HEK293 (cell line): ENCODE measurements around the gene AFG1L.

ENCODE experiments used
- CTCF ChIA-PET: fragments of 350-600 bp; formaldehyde crosslinking; extraction: SDS; loops from one replicate; lab custom pipeline; 2021; ENCODE audit warnings: antibody characterized with exemption; lab: Yijun Ruan, JAX
- POLR2A ChIA-PET: fragments of 300-600 bp; formaldehyde crosslinking; extraction: SDS; loops from one replicate; lab custom pipeline; 2020; ENCODE audit warnings: antibody characterized with exemption, inconsistent platforms; lab: Yijun Ruan, JAX
- H3K27ac ChIP-seq: fragments of 200-500 bp; sonication (Bioruptor generic); 2 replicates; pipeline ENCODE4 v1.5.1; 2014; ENCODE audit warnings: low read depth, low read length, control low read depth, inconsistent platforms; ENCODE audit errors: extremely low read depth
- H3K36me3 ChIP-seq, 2 experiments: fragments of 200-500 bp in 1 of 2; sonication (Bioruptor generic) in 1 of 2; 1 replicate in 1 of 2; 2 replicates in 1 of 2; pipeline ENCODE4 v1.5.1; 2014 to 2017; ENCODE audit warnings: inconsistent platforms in 2 of 2, low read length in 2 of 2; ENCODE audit not compliant: control insufficient read depth in 2 of 2, insufficient read depth in 1 of 2
- H3K4me1 ChIP-seq: fragments of 200-500 bp; sonication (Bioruptor generic); 2 replicates; pipeline ENCODE4 v1.5.1; 2014; ENCODE audit warnings: mild to moderate bottlenecking, low read length, inconsistent platforms; ENCODE audit not compliant: control insufficient read depth, insufficient read depth
- H3K4me3 ChIP-seq: 2 replicates; pipeline ENCODE4 v1.5.1; 2011; ENCODE audit warnings: low read depth, mild to moderate bottlenecking, control low read depth, low read length, moderate library complexity
- H3K9me3 ChIP-seq: fragments of 200-500 bp; sonication (Bioruptor generic); 2 replicates; pipeline ENCODE4 v1.5.1; 2014; ENCODE audit warnings: low read depth, low read length, inconsistent platforms; ENCODE audit not compliant: control insufficient read depth, insufficient read depth
- BCL6B ChIP-seq: fragments of 450-650 bp; formaldehyde crosslinking; IDR thresholded peaks from 2 replicates; pipeline ENCODE4 v1.5.1; 2017; ENCODE audit warnings: missing biosample characterization, missing genetic modification characterization
- FEZF1 ChIP-seq: fragments of 450-650 bp; formaldehyde crosslinking; IDR thresholded peaks from 2 replicates; pipeline ENCODE4 v1.5.1; 2016; ENCODE audit warnings: missing biosample characterization, missing genetic modification characterization
- ZBTB7A ChIP-seq: fragments of 450-650 bp; formaldehyde crosslinking; IDR thresholded peaks from 2 replicates; pipeline ENCODE4 v1.5.1; 2016; ENCODE audit warnings: low read depth, missing biosample characterization, missing genetic modification characterization
- ZNF157 ChIP-seq: fragments of 450-650 bp; formaldehyde crosslinking; IDR thresholded peaks from 2 replicates; pipeline ENCODE4 v1.5.1; 2016; ENCODE audit warnings: missing biosample characterization, missing genetic modification characterization
- ZNF266 ChIP-seq: fragments of 450-650 bp; formaldehyde crosslinking; IDR thresholded peaks from 2 replicates; pipeline ENCODE4 v1.5.1; 2016; ENCODE audit warnings: missing biosample characterization, missing genetic modification characterization, low read depth
- ZNF518A ChIP-seq: fragments of 450-650 bp; formaldehyde crosslinking; conservative IDR thresholded peaks from 2 replicates; pipeline ENCODE4 v1.5.1; 2016; ENCODE audit warnings: low read depth, missing biosample characterization, missing genetic modification characterization
- ZNF530 ChIP-seq: fragments of 450-650 bp; formaldehyde crosslinking; IDR thresholded peaks from 2 replicates; pipeline ENCODE4 v1.5.1; 2016; ENCODE audit warnings: low read depth, missing biosample characterization, missing genetic modification characterization
- ZNF621 ChIP-seq: fragments of 450-650 bp; formaldehyde crosslinking; IDR thresholded peaks from 2 replicates; pipeline ENCODE4 v1.5.1; 2017; ENCODE audit warnings: missing biosample characterization, missing genetic modification characterization
- ZNF623 ChIP-seq: fragments of 450-650 bp; formaldehyde crosslinking; IDR thresholded peaks from 2 replicates; pipeline ENCODE4 v1.5.1; 2016; ENCODE audit warnings: missing biosample characterization, missing genetic modification characterization
- ZNF837 ChIP-seq: fragments of 450-650 bp; formaldehyde crosslinking; IDR thresholded peaks from 2 replicates; pipeline ENCODE4 v1.5.1; 2016; ENCODE audit warnings: missing biosample characterization, missing genetic modification characterization
- TF ChIP-seq, protein P1 (sequence below): fragments of 450-650 bp; formaldehyde crosslinking; IDR thresholded peaks from 2 replicates; pipeline ENCODE4 v1.5.1; 2016; ENCODE audit warnings: missing biosample characterization, missing genetic modification characterization, borderline replicate concordance
- TF ChIP-seq, protein P2 (sequence below): fragments of 450-650 bp; formaldehyde crosslinking; IDR thresholded peaks from 2 replicates; pipeline ENCODE4 v1.5.1; 2016; ENCODE audit warnings: missing biosample characterization, missing genetic modification characterization

The AFG1L gene

DNA sequence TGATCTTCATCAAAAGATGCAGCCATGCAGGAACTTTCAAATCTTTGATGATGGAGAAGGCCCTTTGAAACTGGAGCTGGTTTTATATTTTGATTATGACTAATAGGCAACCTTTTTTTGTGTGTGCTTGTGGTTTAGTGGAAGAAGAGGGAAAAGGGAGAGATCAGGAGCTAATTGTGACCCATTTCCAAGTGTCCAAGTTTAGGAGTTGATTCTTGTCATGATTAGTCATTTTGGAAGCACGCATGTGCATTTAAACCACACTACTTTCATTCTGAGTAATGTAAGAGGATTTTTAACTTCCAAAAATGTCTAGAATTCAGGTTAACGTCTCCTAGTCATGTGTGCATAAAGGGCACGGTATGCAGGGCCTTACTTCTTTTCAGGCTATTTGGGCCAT is 269.3 kb downstream of the AFG1L start (continued):
- TF ChIP-seq BCL6B (no peak), ZNF518A (tag by site-specific recombination) (no peak)

DNA sequence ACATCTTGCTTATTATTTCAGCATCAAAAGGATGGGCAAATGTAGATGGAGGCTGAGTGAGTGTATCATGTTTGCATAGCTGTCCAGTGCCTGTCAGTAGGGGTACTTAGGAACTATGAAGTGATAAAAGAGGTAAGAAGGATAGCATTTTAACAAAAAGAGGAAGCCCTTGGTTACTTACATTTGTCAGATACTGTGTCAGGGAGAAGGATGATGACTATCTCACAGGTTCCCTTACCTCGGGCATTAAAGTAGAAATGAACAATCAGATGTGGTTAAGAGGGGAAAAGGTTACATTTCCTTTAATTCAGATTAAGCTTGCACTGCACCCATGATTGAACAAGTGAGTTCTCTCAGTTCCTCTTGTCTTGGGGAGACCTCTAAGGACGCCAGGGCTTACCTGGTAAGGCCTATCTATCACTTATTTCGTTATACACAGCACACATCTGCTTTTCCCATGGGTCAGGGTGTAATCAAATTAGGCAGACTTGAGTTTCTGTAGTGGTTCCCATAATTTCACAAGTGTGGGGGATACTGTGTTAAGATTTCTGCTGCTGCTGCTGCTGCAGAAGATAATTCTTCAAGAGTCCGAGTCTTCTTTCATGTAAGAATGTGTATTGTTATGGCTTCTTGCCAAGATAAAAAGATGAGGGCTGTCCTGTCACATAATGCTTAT is 270.4 kb downstream of the AFG1L start:
- Histone ChIP-seq H3K4me1 (peaks cover 24% of the 10 kb centered on the region), H3K27ac (no peak overlapping the region), H3K9me3 (no peaks in the 10 kb centered on the region), H3K36me3 (peaks cover 10 to 39% of the 10 kb centered on the region in 2 experiments), H3K4me3 (no peak overlapping the region)
- POLR2A ChIA-PET: interaction anchor here (1.1 kb wide), 1 partner anchor 13 kb away, joined by 4 read pairs; no protein-coding TSS in a partner anchor
- CTCF ChIA-PET: no interaction called here
- TF ChIP-seq, protein P1, sequence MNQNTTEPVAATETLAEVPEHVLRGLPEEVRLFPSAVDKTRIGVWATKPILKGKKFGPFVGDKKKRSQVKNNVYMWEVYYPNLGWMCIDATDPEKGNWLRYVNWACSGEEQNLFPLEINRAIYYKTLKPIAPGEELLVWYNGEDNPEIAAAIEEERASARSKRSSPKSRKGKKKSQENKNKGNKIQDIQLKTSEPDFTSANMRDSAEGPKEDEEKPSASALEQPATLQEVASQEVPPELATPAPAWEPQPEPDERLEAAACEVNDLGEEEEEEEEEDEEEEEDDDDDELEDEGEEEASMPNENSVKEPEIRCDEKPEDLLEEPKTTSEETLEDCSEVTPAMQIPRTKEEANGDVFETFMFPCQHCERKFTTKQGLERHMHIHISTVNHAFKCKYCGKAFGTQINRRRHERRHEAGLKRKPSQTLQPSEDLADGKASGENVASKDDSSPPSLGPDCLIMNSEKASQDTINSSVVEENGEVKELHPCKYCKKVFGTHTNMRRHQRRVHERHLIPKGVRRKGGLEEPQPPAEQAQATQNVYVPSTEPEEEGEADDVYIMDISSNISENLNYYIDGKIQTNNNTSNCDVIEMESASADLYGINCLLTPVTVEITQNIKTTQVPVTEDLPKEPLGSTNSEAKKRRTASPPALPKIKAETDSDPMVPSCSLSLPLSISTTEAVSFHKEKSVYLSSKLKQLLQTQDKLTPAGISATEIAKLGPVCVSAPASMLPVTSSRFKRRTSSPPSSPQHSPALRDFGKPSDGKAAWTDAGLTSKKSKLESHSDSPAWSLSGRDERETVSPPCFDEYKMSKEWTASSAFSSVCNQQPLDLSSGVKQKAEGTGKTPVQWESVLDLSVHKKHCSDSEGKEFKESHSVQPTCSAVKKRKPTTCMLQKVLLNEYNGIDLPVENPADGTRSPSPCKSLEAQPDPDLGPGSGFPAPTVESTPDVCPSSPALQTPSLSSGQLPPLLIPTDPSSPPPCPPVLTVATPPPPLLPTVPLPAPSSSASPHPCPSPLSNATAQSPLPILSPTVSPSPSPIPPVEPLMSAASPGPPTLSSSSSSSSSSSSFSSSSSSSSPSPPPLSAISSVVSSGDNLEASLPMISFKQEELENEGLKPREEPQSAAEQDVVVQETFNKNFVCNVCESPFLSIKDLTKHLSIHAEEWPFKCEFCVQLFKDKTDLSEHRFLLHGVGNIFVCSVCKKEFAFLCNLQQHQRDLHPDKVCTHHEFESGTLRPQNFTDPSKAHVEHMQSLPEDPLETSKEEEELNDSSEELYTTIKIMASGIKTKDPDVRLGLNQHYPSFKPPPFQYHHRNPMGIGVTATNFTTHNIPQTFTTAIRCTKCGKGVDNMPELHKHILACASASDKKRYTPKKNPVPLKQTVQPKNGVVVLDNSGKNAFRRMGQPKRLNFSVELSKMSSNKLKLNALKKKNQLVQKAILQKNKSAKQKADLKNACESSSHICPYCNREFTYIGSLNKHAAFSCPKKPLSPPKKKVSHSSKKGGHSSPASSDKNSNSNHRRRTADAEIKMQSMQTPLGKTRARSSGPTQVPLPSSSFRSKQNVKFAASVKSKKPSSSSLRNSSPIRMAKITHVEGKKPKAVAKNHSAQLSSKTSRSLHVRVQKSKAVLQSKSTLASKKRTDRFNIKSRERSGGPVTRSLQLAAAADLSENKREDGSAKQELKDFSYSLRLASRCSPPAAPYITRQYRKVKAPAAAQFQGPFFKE (tag by site-specific recombination): no peak
- peak; percentile 57 for TF ChIP-seq FEZF1
- TF ChIP-seq, all 188 proteins: peak for 1

- Histone ChIP-seq H3K4me3 (no peak overlapping the region), H3K4me1 (peaks cover 24% of the 10 kb centered on the region), H3K27ac (no peak overlapping the region), H3K36me3 (peaks cover 16 to 46% of the 10 kb centered on the region in 2 experiments), H3K9me3 (no peaks in the 10 kb centered on the region)
- CTCF ChIA-PET: no interaction called here
- POLR2A ChIA-PET: interaction anchor here (1.1 kb wide), 1 partner anchor 12 kb away, joined by 4 read pairs; no protein-coding TSS in a partner anchor
- TF ChIP-seq BCL6B: no peak
- TF ChIP-seq ZNF530 (tag by site-specific recombination): no peak
- TF ChIP-seq, protein P2, sequence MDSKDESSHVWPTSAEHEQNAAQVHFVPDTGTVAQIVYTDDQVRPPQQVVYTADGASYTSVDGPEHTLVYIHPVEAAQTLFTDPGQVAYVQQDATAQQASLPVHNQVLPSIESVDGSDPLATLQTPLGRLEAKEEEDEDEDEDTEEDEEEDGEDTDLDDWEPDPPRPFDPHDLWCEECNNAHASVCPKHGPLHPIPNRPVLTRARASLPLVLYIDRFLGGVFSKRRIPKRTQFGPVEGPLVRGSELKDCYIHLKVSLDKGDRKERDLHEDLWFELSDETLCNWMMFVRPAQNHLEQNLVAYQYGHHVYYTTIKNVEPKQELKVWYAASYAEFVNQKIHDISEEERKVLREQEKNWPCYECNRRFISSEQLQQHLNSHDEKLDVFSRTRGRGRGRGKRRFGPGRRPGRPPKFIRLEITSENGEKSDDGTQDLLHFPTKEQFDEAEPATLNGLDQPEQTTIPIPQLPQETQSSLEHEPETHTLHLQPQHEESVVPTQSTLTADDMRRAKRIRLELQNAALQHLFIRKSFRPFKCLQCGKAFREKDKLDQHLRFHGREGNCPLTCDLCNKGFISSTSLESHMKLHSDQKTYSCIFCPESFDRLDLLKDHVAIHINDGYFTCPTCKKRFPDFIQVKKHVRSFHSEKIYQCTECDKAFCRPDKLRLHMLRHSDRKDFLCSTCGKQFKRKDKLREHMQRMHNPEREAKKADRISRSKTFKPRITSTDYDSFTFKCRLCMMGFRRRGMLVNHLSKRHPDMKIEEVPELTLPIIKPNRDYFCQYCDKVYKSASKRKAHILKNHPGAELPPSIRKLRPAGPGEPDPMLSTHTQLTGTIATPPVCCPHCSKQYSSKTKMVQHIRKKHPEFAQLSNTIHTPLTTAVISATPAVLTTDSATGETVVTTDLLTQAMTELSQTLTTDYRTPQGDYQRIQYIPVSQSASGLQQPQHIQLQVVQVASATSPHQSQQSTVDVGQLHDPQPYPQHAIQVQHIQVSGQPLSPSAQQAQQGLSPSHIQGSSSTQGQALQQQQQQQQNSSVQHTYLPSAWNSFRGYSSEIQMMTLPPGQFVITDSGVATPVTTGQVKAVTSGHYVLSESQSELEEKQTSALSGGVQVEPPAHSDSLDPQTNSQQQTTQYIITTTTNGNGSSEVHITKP: no peak
- TF ChIP-seq ZNF157 (tag by site-specific recombination): no peak
- no peak for TF ChIP-seq ZNF621
- no peak for TF ChIP-seq ZBTB7A (tag by site-specific recombination)
- no peak for TF ChIP-seq ZNF837 (tag by site-specific recombination)
- TF ChIP-seq ZNF623 (tag by site-specific recombination): no peak
- TF ChIP-seq ZNF266 (tag by site-specific recombination): no peak
Observed at GRCh38 chr6:108565893-108566292, 271.0 kb downstream of the AFG1L start.
